GM12872 (cell line): Measurements from ENCODE around the gene HPS1.

ENCODE experiments used
- CTCF ChIP-seq: IDR thresholded peaks from 3 replicates; pipeline ENCODE4 v1.5.1; 2011; ENCODE audit warnings: low read depth, mild to moderate bottlenecking, low read length, moderate library complexity; ENCODE audit not compliant: insufficient read depth

Gene HPS1

GRCh38 chr10:98380493-98381339 lies 66.0 kb downstream of the HPS1 start:
- no peak for TF ChIP-seq CTCF

- TF ChIP-seq CTCF: no peak
These were observed 68.0 kb downstream of the HPS1 start for GRCh38 chr10:98378722-98379121.

GRCh38 chr10:98377536-98377935 lies 69.2 kb downstream of the HPS1 start:
- no peak for TF ChIP-seq CTCF

GRCh38 chr10:98377001-98377400 lies 69.7 kb downstream of the HPS1 start:
- no peak for TF ChIP-seq CTCF

GRCh38 chr10:98376485-98376884 lies 70.2 kb downstream of the HPS1 start:
- TF ChIP-seq CTCF: no peak

GRCh38 chr10:98374217-98374985 lies 72.3 kb downstream of the HPS1 start:
- TF ChIP-seq CTCF: no peak

- no peak for TF ChIP-seq CTCF
These were observed 73.3 kb downstream of the HPS1 start for GRCh38 chr10:98373260-98374040.
